ENCODE results near the gene M1AP. TPM values are rescaled to one million over a fixed set of nuclear protein-coding genes. Genes with fewer than 3 reads are reported as not detected.

The M1AP gene
- total RNA-seq, 4 donors from 2014 or later = not detected

DNA sequence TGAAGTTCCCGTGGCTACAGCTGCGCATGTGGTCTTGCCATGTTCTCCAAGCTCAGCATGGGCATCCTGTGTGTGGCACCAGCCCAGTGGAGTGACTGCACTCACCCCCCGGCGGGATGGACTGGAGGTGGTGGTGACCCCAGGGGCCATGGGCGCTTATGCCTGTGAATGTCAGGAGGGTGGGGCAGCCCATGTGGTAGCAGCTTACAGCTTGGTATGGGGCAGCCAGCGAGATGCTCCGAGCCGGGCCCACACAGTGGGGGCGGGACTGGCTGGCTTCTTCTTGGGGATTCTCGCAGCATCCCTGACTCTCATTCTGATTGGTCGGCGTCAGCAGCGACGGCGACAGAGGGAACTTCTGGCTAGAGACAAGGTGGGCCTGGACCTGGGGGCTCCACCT, 31.5 kb upstream of the M1AP start:
- peaks cover 0 to 10% (median 0%) of the 10 kb centered on the region in 3 donors for H3K36me3 ChIP-seq

DNA sequence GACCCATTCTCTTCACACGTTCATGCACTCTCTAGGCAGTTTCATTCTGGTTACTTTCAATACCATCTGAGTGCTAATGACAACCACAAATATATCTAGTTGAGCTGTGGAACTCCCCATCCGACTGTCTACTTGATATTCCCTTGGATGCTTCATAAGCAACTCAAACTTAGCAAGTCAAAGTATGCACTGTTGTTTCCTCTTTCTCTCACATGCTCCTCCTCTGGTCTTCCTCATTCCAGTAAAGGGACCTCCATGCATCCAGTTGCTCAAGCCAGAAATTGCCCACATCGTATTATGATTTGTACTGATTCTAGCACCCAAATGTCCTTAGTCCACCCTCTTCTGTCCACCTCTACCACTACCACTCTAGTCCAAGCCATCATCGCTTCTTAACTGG, 28.2 kb upstream of the M1AP start:
- Histone ChIP-seq H3K9me3 (no peaks in the 10 kb centered on the region), H3K27me3 (no peaks in the 10 kb centered on the region), H3K4me3 (no peak overlapping the region), H3K4me1 (no peaks in the 10 kb centered on the region), H3K27ac (no peak overlapping the region), H3K36me3 (peaks cover 0 to 10% (median 0%) of the 10 kb centered on the region in 3 donors)
- no peak for DNase-seq
- TF ChIP-seq, protein P1, sequence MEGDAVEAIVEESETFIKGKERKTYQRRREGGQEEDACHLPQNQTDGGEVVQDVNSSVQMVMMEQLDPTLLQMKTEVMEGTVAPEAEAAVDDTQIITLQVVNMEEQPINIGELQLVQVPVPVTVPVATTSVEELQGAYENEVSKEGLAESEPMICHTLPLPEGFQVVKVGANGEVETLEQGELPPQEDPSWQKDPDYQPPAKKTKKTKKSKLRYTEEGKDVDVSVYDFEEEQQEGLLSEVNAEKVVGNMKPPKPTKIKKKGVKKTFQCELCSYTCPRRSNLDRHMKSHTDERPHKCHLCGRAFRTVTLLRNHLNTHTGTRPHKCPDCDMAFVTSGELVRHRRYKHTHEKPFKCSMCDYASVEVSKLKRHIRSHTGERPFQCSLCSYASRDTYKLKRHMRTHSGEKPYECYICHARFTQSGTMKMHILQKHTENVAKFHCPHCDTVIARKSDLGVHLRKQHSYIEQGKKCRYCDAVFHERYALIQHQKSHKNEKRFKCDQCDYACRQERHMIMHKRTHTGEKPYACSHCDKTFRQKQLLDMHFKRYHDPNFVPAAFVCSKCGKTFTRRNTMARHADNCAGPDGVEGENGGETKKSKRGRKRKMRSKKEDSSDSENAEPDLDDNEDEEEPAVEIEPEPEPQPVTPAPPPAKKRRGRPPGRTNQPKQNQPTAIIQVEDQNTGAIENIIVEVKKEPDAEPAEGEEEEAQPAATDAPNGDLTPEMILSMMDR (IDR thresholded peaks at IDR 0.05) = no peak
- no peak for TF ChIP-seq POLR2A (IDR thresholded peaks at IDR 0.05)

More for the DNA sequence above, 31.5 kb upstream of the M1AP start:
- TF ChIP-seq, protein P1 (IDR thresholded peaks at IDR 0.05) = no peak
- TF ChIP-seq POLR2A (IDR thresholded peaks at IDR 0.05) = no peak
- Histone ChIP-seq H3K27ac (no peak overlapping the region), H3K27me3 (no peaks in the 10 kb centered on the region), H3K9me3 (no peaks in the 10 kb centered on the region), H3K4me1 (no peaks in the 10 kb centered on the region), H3K4me3 (no peak overlapping the region)
- DNase-seq = no peak

DNA sequence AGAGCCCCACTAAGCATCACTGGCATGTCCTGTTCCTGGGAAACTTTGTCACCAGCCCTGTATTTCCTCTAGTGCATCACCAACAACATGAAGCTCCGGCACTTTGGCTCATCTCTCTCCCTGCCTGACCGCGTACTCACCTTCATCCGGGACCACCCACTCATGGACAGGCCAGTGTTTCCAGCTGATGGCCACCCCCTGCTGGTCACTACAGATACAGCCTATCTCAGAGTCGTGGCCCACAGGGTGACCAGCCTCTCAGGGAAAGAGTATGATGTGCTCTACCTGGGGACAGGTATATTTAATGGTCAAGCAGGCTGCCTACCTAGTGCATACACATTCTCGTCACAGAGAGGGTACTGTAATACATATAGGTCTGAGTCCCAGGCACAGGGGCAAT, 27.0 kb upstream of the M1AP start:
- peaks cover 0 to 10% (median 0%) of the 10 kb centered on the region in 3 donors for H3K36me3 ChIP-seq
- no peak for DNase-seq
- H3K9me3 ChIP-seq = no peaks in the 10 kb centered on the region
- no peak for TF ChIP-seq POLR2A (IDR thresholded peaks at IDR 0.05)
- TF ChIP-seq, protein P1 (IDR thresholded peaks at IDR 0.05) = no peak
- H3K27ac ChIP-seq = no peak overlapping the region
- H3K4me3 ChIP-seq = no peak overlapping the region
- H3K27me3 ChIP-seq = no peaks in the 10 kb centered on the region
- no peaks in the 10 kb centered on the region for H3K4me1 ChIP-seq

- TF ChIP-seq, protein P1 (IDR thresholded peaks at IDR 0.05) = no peak
- TF ChIP-seq POLR2A (IDR thresholded peaks at IDR 0.05) = no peak
- H3K9me3 ChIP-seq = no peaks in the 10 kb centered on the region
Measured at GRCh38 chr2:74673826-74674528, 25.8 kb upstream of the M1AP start.

DNA sequence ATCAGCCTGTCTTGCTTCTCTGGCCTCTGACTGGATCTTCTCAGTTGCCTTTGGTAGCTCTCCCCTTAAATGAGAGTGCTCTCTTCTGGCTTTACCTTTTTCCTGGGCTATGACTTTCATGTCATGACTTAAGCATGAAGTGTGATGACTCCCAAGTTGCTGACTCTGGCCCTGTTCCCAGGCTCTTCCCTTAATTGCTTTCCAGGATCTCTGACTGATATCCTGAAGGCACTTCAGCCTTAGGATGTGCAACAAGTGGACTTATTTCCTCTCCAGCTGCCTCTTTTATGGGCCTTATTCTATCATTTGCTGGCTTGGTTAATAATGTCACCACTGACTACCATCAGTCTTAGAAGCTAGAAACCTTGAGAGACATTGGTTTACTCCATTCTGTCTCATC, 23.3 kb upstream of the M1AP start:
- DNase-seq = no peak
- peaks cover 0 to 10% (median 0%) of the 10 kb centered on the region in 3 donors for H3K36me3 ChIP-seq
- no peak overlapping the region for H3K4me3 ChIP-seq
- H3K27me3 ChIP-seq = no peaks in the 10 kb centered on the region
- TF ChIP-seq, protein P1 (IDR thresholded peaks at IDR 0.05) = no peak
- TF ChIP-seq POLR2A (IDR thresholded peaks at IDR 0.05) = no peak
- H3K9me3 ChIP-seq = no peaks in the 10 kb centered on the region
- no peaks in the 10 kb centered on the region for H3K4me1 ChIP-seq
- no peak overlapping the region for H3K27ac ChIP-seq

More at GRCh38 chr2:74673826-74674528, 25.8 kb upstream of the M1AP start:
- H3K27ac ChIP-seq = no peak overlapping the region
- no peaks in the 10 kb centered on the region for H3K27me3 ChIP-seq
- no peaks in the 10 kb centered on the region for H3K4me1 ChIP-seq
- DNase-seq = no peak
- H3K4me3 ChIP-seq = no peak overlapping the region
- H3K36me3 ChIP-seq = peaks cover 0 to 10% (median 0%) of the 10 kb centered on the region in 3 donors

Data from Peyer's patch (tissue), 4 donors.